Measurements from ENCODE around the gene GNA12.

GNA12 gene

GRCh38 chr7:2823130-2823529 is 21.0 kb downstream of the GNA12 start:
- TF ChIP-seq CTCF (IDR thresholded peaks at IDR 0.05; ENCODE audit: low read depth, low read length): no peak
- no peak overlapping the region for H3K4me3 ChIP-seq (ENCODE audit: low read depth, low read length)

GRCh38 chr7:2821842-2822507 is 22.1 kb downstream of the GNA12 start:
- H3K4me3 ChIP-seq (ENCODE audit: low read depth, low read length): 0 out of 2 replicates have a peak overlapping the region, but pooled peaks have one; percentile 2
- TF ChIP-seq CTCF (IDR thresholded peaks at IDR 0.05; ENCODE audit: low read depth, low read length): no peak

DNA sequence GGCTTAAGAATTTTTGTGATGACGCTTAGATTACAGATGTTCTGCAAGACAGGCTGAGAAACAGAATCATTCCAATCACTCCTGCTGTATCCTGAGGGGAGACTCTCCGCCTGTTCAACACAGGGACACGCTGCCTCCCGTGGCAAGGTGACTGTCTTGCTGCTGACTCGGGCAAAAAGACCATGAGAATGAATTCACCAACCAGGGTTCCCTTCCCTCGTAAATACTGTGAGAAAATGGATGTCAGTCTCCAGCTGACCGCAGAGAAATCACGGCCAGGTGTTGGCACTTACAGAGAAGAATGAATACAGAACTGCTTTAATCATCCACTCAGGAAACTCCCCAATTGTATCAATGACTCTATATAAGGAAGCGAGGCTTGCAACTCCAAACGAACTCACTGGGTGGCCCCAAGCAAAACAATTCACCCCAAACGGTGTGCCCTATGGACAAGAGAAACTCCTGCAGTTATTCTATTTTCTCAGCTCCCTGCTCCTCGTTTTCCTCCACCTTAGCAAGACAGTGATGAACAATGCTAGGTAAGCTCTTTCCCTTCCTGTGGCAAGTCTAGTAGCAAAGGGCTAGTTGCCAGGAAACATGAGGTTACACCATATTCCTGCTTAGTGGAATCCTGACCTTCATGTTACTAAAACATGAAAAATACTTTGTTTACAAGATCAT is 22.8 kb downstream of the GNA12 start:
- no peak for TF ChIP-seq CTCF (IDR thresholded peaks at IDR 0.05; ENCODE audit: low read depth, low read length)
- H3K4me3 ChIP-seq (ENCODE audit: low read depth, low read length): no peak overlapping the region

DNA sequence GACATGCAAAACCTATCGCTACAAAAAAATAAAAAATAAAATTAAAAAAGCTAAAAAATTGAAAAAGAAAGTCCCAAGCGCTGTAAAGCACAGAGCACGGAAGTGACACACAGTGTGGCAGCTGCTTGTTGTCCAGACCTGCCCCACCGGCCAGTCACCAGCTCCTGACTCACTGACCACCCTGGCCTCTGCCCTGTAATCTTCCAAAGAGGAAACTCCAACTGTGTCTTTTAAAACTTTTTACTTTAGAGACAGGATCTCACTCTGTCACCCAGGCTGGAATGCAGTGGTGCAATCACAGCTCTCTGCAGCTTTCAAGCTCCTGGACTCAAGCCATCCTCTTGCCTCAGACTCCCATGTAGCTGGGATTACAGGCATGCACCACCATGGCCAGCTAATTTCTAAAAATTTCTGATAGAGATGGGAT is 23.6 kb downstream of the GNA12 start:
- H3K4me3 ChIP-seq (ENCODE audit: low read depth, low read length): no peak overlapping the region
- no peak for TF ChIP-seq CTCF (IDR thresholded peaks at IDR 0.05; ENCODE audit: low read depth, low read length)

- no peak for TF ChIP-seq CTCF (IDR thresholded peaks at IDR 0.05; ENCODE audit: low read depth, low read length)
- no peak overlapping the region for H3K4me3 ChIP-seq (ENCODE audit: low read depth, low read length)
Measured at GRCh38 chr7:2819954-2820397, 24.1 kb downstream of the GNA12 start.

- no peak overlapping the region for H3K4me3 ChIP-seq (ENCODE audit: low read depth, low read length)
- no peak for TF ChIP-seq CTCF (IDR thresholded peaks at IDR 0.05; ENCODE audit: low read depth, low read length)
Measured at GRCh38 chr7:2819161-2819953, 24.8 kb downstream of the GNA12 start.
